Dendritic cell treated with granulocyte-macrophage colony-stimulating factor and Interleukin-4, amounts not matched to agents 40 ng/mL and 50 ng/mL, for 4 days (primary cell): ENCODE data around the gene PLXDC1.

ENCODE experiments used
- H3K27ac Mint-ChIP-seq: one replicate; pipeline ENCODE4 v1.8.0; 2022; ENCODE audit warnings: mild to moderate bottlenecking, mixed read lengths
- H3K27me3 Mint-ChIP-seq: one replicate; pipeline ENCODE4 v1.8.0; 2022; ENCODE audit warnings: mild to moderate bottlenecking, mixed read lengths
- H3K36me3 Mint-ChIP-seq: one replicate; pipeline ENCODE4 v1.8.0; 2022; ENCODE audit warnings: low read depth, mixed read lengths
- H3K4me1 Mint-ChIP-seq: one replicate; pipeline ENCODE4 v1.8.0; 2022; ENCODE audit warnings: low read depth, mixed read lengths
- H3K4me3 Mint-ChIP-seq: one replicate; pipeline ENCODE4 v1.8.0; 2022; ENCODE audit warnings: mild to moderate bottlenecking, moderate library complexity, mixed read lengths
- H3K9me3 Mint-ChIP-seq: one replicate; pipeline ENCODE4 v1.8.0; 2022; ENCODE audit warnings: mixed read lengths
- intact Hi-C: fragments of 100-400 bp; cut with micrococcal nuclease; formaldehyde crosslinking; loops from one replicate; pipeline ENCODE4 v1.15.0; 2022

Gene PLXDC1

GRCh38 chr17:39098588-39098987, 52.8 kb downstream of the PLXDC1 start:
- Mint-ChIP-seq H3K9me3 (no peaks in the 10 kb centered on the region), H3K36me3 (no peaks in the 10 kb centered on the region), H3K4me1 (peaks cover 61% of the 10 kb centered on the region), H3K27me3 (peaks cover 44% of the 10 kb centered on the region), H3K27ac (peak overlapping the region; percentile 38), H3K4me3 (no peak overlapping the region)
- intact Hi-C loops = no loop called here

GRCh38 chr17:39097537-39097936, 53.9 kb downstream of the PLXDC1 start:
- no peak overlapping the region for H3K4me3 Mint-ChIP-seq

DNA sequence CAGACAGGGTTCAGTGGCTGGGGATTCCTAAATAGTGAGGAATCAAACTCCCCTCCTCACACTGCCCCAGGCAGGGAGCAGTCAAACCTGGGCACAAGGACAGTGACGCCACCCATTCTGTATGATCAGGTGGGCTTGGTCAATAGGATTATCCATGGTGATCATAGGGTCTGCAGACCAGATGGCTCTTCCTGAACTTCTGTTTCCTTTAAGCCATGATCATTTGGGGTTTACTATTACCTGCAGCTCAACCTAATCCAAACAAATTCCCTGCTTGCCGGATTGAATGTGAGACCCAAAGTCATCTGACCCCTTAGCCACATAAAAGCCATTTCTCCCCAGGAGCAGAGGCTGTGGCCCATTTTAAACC, 54.3 kb downstream of the PLXDC1 start:
- Mint-ChIP-seq H3K4me1 (peaks cover 73% of the 10 kb centered on the region), H3K27me3 (peaks cover 44% of the 10 kb centered on the region), H3K27ac (no peak overlapping the region), H3K4me3 (no peak overlapping the region), H3K36me3 (no peaks in the 10 kb centered on the region), H3K9me3 (no peaks in the 10 kb centered on the region)
- intact Hi-C loops = no loop called here

More at GRCh38 chr17:39097537-39097936, 53.9 kb downstream of the PLXDC1 start:
- intact Hi-C loops = no loop called here
- no peaks in the 10 kb centered on the region for H3K36me3 Mint-ChIP-seq
- peaks cover 69% of the 10 kb centered on the region for H3K4me1 Mint-ChIP-seq
- H3K9me3 Mint-ChIP-seq = no peaks in the 10 kb centered on the region
- peaks cover 44% of the 10 kb centered on the region for H3K27me3 Mint-ChIP-seq
- H3K27ac Mint-ChIP-seq = no peak overlapping the region

DNA sequence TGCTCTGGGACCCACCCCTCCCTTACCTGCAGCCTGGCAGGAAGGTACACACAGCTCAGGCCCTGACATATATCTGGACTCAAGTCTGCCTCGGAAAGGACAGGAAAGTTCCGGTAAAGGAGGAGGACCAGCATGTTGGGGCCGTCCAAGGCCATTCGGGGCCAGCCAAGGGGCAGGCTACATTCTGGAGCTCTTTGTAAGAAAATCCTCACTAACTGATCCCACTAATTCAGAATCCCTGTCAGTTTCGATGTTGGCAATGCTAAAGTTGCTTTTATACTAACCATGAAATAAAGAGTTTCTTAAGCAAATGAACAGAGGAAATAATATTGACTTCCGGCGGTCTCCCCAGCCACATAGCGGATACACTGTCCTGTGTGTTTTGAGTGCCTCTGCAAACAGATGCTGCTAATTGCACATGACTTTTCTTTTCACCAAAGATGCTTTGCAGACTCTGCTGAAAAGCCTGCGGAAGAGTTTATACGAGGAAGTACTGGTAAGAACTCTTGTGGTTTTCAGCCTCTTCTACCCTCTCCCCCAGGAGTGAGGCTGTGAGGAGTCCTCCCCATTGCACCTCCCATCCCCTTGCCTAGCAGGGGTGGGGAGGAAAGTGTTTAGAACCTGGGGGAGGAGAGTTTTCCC, 54.8 kb downstream of the PLXDC1 start:
- no peaks in the 10 kb centered on the region for H3K9me3 Mint-ChIP-seq
- H3K27me3 Mint-ChIP-seq = peaks cover 43% of the 10 kb centered on the region
- H3K27ac Mint-ChIP-seq = peak overlapping the region; percentile 75
- H3K4me1 Mint-ChIP-seq = peaks cover 75% of the 10 kb centered on the region
- no peak overlapping the region for H3K4me3 Mint-ChIP-seq
- intact Hi-C loops = no loop called here
- no peaks in the 10 kb centered on the region for H3K36me3 Mint-ChIP-seq

DNA sequence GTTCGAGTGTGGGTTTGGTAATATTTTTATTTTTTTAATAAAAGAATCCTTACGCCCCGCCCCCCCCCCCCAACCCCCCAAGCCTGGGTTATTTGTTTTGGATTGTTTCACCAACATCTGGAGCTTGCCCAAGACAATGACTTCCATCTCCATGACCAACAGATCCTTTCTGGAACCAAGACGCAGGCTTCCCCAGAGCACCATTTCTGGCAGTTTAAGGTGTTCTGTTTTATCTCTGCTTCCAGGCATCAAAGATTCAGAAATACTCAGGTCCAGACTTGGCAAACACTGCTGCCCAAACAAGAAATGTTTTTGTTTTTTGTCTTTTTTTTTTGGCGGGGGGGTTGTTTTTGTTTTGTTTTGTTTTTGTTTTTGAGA, 56.1 kb downstream of the PLXDC1 start:
- H3K4me3 Mint-ChIP-seq = no peak overlapping the region
- H3K27me3 Mint-ChIP-seq = peaks cover 46% of the 10 kb centered on the region
- intact Hi-C loops = no loop called here
- peaks cover 87% of the 10 kb centered on the region for H3K4me1 Mint-ChIP-seq
- no peaks in the 10 kb centered on the region for H3K36me3 Mint-ChIP-seq
- H3K9me3 Mint-ChIP-seq = no peaks in the 10 kb centered on the region
- H3K27ac Mint-ChIP-seq = peak overlapping the region; percentile 68

DNA sequence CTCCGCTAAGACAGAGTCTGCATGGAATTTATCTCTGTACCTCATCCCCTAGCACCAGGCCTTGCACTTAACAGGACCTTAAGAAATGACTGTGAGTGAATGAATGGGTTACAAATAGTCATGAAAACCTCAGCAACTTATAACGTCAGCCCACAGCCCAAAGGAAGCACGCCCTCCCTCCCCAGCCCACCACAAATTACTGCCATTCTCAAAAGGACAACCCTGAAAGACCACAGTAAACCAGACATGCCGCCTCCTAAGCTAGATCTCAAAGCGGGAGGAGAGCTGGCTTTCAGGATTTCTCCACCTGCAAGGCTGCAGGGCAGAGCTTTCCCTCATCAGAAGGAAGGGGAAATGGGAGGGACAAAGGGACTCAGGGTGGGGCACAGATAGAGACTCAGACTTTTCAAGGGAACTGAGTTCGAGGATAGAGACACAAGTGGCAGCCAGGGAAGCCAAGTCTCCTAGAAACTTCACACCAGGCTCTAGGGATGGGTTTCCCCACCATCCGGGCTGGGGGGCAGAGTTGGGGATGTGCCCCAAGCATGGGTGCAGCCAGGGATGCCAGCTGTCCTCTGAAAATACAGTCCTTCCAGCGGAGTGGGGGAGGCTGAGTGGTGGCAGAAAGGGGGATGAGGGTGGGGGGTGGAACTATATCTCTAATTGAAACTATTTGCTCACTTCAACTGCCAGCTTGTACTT, 56.7 kb downstream of the PLXDC1 start:
- H3K4me1 Mint-ChIP-seq = peaks cover 83% of the 10 kb centered on the region
- H3K27me3 Mint-ChIP-seq = peaks cover 45% of the 10 kb centered on the region
- intact Hi-C loops = no loop called here
- H3K4me3 Mint-ChIP-seq = peak overlapping the region; percentile 45
- peak overlapping the region; percentile 68 for H3K27ac Mint-ChIP-seq
- no peaks in the 10 kb centered on the region for H3K9me3 Mint-ChIP-seq
- H3K36me3 Mint-ChIP-seq = no peaks in the 10 kb centered on the region

DNA sequence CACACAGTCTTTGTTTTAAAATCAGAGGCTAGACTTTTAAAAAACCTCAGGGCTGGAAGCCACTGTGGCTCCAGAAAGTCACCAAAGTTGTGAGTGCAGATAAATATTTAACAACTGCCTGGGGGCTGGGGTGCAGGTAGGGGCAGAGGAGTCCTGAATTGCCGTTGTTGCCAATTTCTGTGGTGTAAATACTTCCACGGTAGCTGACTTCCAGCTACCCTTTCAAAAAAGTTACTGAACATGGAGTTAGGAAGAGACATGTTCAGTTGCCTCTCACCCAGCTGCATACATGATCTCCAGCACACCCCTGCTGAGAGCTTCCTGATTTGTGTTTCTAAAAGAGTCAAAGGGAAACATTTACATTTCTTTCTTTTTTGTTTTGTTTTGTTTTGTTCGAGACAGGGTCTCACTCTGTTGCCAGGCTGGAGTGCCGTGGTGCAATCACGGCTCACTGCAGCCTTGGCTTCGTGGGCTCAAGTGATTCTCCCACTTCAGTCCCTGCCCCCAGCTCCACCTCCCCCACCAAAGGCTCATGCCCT, 58.7 kb downstream of the PLXDC1 start:
- Mint-ChIP-seq H3K27ac (peak overlapping the region; percentile 71), H3K4me3 (no peak overlapping the region), H3K4me1 (peaks cover 64% of the 10 kb centered on the region), H3K27me3 (peaks cover 33% of the 10 kb centered on the region), H3K36me3 (no peaks in the 10 kb centered on the region), H3K9me3 (no peaks in the 10 kb centered on the region)
- intact Hi-C loops = no loop called here

DNA sequence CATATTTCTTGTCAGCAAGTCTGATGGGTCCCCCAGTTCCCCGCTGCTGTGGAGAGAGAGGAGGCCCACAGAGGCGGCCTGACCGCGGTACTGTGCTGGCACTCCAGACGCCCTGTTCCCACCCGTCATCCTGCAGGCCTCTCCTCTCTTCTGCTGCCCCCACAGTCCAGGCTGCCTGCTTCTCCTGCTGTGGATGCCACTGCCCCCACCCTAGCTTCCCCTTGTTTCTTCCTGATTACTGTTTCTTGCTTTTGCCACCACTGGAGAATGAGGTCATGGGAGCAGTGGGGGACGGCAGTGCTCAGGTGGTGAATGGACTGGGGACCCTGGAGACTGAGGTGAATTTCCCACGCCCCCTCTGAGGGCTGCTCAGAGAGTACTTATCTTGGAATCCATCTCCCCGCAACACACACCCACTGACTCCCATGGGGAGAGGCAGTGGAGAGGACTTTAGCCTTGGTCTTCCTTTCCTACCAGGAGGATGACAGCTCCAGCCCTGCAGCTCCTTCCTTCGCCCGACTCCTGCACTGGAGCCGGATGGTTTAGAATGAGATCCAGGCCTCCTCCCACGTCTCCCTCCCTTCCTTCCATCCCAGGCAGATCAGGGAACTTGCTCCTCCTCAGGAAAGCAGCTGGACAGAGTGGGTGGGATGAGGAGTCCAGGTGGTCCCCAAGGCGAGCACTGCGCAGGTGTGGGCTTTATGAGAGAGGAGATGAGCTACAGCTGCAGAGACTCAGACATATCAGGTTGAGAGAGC, 60.4 kb downstream of the PLXDC1 start:
- intact Hi-C loops = no loop called here
- H3K27ac Mint-ChIP-seq = peak overlapping the region; percentile 3
- H3K36me3 Mint-ChIP-seq = no peaks in the 10 kb centered on the region
- peaks cover 32% of the 10 kb centered on the region for H3K27me3 Mint-ChIP-seq
- peaks cover 54% of the 10 kb centered on the region for H3K4me1 Mint-ChIP-seq
- no peaks in the 10 kb centered on the region for H3K9me3 Mint-ChIP-seq
- no peak overlapping the region for H3K4me3 Mint-ChIP-seq

DNA sequence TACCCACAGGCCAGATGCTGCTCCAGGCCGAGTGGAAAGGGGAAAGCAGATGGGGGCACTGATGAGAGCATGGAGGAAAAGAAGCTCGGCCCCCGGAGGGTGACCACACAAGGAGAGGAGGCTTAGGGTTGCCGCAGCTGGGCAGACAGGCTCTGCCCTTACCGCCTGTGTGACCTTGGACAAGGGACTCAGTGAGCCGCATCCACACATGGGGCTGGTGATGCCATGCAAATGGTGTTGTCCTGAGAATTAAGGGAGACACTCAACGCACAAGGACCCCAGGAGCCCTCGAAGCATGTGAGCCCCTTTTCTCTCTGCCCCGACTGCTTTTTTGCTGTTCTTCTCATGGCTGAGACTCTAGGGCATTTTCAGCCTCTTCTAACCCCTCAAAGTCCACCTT, 61.0 kb downstream of the PLXDC1 start:
- no peaks in the 10 kb centered on the region for H3K36me3 Mint-ChIP-seq
- intact Hi-C loops = no loop called here
- H3K27ac Mint-ChIP-seq = peak overlapping the region; percentile 3
- H3K4me1 Mint-ChIP-seq = peaks cover 49% of the 10 kb centered on the region
- H3K27me3 Mint-ChIP-seq = peaks cover 28% of the 10 kb centered on the region
- no peak overlapping the region for H3K4me3 Mint-ChIP-seq
- H3K9me3 Mint-ChIP-seq = no peaks in the 10 kb centered on the region

- no peak overlapping the region for H3K4me3 Mint-ChIP-seq
- intact Hi-C loops = no loop called here
- H3K27me3 Mint-ChIP-seq = peaks cover 19% of the 10 kb centered on the region
- no peaks in the 10 kb centered on the region for H3K36me3 Mint-ChIP-seq
- peaks cover 5% of the 10 kb centered on the region for H3K4me1 Mint-ChIP-seq
- no peaks in the 10 kb centered on the region for H3K9me3 Mint-ChIP-seq
- no peak overlapping the region for H3K27ac Mint-ChIP-seq
These were observed 66.9 kb downstream of the PLXDC1 start for GRCh38 chr17:39084558-39084957.

DNA sequence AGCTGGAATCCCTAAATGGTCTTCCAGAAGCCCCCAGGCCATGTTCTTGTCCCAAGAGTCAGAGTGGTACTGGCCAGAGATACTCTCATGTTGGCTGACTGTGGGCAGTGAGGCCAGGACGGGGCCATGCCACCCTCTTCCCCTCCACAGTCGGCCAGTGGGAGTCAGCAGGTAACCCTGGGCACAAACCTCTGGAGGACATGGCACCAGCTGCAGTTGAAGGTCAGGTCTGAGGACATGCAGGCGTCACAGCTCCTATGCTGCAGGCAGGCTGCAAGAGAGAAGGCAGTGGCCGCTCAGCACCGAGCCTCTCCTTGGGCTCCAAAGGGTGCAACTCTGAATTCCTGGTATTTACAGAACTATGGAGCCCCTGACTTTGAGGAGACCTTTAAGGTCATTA, 68.2 kb downstream of the PLXDC1 start:
- Mint-ChIP-seq H3K27me3 (peaks cover 23% of the 10 kb centered on the region), H3K4me3 (no peak overlapping the region), H3K4me1 (peaks cover 5% of the 10 kb centered on the region), H3K9me3 (no peaks in the 10 kb centered on the region), H3K36me3 (no peaks in the 10 kb centered on the region), H3K27ac (no peak overlapping the region)
- intact Hi-C loops = no loop called here

- Mint-ChIP-seq H3K9me3 (no peaks in the 10 kb centered on the region), H3K4me1 (peaks cover 5% of the 10 kb centered on the region), H3K27ac (no peak overlapping the region), H3K4me3 (no peak overlapping the region), H3K27me3 (peaks cover 24% of the 10 kb centered on the region), H3K36me3 (no peaks in the 10 kb centered on the region)
- intact Hi-C loops = no loop called here
These were observed 69.0 kb downstream of the PLXDC1 start for GRCh38 chr17:39082482-39082881.

GRCh38 chr17:39081851-39082250, 69.6 kb downstream of the PLXDC1 start:
- H3K4me3 Mint-ChIP-seq = no peak overlapping the region
- intact Hi-C loops = no loop called here
- H3K4me1 Mint-ChIP-seq = peaks cover 5% of the 10 kb centered on the region
- H3K27ac Mint-ChIP-seq = no peak overlapping the region
- no peaks in the 10 kb centered on the region for H3K9me3 Mint-ChIP-seq
- peaks cover 24% of the 10 kb centered on the region for H3K27me3 Mint-ChIP-seq
- no peaks in the 10 kb centered on the region for H3K36me3 Mint-ChIP-seq

DNA sequence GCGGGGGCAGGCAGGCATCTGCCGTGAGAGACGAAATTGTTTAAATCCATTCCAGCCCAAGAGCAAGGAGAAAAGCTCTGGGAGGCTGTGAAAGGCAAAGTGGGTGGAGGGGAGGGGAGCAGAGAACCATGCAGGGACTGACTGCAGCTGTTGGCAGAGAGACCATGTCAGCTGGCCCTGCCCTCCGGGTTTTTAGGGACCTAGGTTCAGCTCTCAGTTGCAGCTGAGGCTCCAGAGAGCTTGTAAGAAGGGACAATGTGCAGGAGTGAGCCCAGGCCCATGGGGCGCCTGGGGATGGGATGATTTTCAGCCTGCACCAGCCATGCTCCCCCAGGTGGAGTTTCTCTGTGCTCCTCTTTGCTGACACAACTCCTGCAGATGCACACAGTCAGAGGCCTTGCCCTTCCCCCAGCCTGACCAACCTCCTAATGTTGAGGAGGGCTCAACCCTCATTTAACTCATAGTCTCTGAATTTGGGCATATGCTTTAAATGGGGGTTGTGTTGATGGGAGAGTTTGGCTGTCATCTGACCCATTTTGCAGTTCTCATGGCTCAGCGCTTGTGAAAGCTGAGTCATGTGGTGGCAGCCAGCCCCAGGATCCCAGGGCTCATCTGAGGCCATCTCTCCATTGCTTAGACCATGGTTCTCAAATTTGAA, 70.9 kb downstream of the PLXDC1 start:
- Mint-ChIP-seq H3K27me3 (peaks cover 24% of the 10 kb centered on the region), H3K4me1 (no peaks in the 10 kb centered on the region), H3K27ac (no peak overlapping the region), H3K4me3 (no peak overlapping the region), H3K36me3 (no peaks in the 10 kb centered on the region), H3K9me3 (no peaks in the 10 kb centered on the region)
- intact Hi-C loops = no loop called here
